ENCODE measurements around the gene SOWAHB. TPM values are rescaled to one million over a fixed set of nuclear protein-coding genes. Genes with fewer than 3 reads are reported as not detected.

Gene SOWAHB
- total and polyA plus RNA-seq, 4 donors: 2.5 to 30.5 (median 10.1) TPM

DNA sequence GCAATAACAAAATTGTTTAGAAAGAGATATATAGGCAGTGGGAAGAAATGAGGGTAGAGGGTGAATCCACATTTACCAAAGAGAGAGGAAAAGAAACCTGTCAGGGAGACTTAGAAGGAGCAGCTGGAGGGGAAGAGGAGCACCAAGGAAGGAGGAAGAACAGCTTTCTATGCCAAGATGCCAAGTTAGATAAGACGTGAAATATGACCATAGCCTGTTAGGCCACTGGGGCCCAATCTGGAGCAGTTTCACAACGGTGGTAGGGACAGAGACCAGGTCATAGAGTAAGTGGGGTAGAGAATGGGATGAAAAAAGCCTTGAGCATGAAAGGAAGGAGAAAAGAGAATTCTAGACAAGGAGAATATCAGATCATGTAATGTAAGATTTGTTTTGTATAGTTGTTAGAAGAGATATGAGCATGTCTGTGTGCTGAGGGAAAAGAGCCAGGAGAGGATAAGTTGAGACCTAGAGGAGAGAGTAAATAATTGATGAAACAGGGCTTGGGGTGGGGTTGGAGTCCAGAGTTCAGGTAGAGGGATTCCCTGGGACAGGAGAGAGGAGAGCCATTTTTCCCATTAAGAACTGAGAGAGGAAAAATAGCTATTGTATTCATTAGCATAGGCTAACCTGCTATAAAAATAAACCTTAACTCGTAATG lies 4.4 kb upstream of the SOWAHB start:
- no peak overlapping the region for H3K9ac ChIP-seq (ENCODE audit: low read depth in 1 of 2, low read length in 2 of 2)
- TF ChIP-seq REST (IDR thresholded peaks at IDR 0.05) (peak; percentile 39), TAF1 (conservative IDR thresholded peaks at IDR 0.05) (no peak), HNF4G (IDR thresholded peaks at IDR 0.05) (peak; percentile 87), EGR1 (IDR thresholded peaks at IDR 0.05; ENCODE audit: low read depth in 2 of 2) (peak in 1 of 2 donors; percentile 25), MAX (IDR thresholded peaks at IDR 0.05) (peak; percentile 63), YY1 (IDR thresholded peaks at IDR 0.05) (peak; percentile 88), FOXA1 (IDR thresholded peaks at IDR 0.05) (peak; percentile 50), CTCF (IDR thresholded peaks at IDR 0.05; ENCODE audit: low read depth, low read length, missing input control) (peak; percentile 10), JUND (IDR thresholded peaks at IDR 0.05) (peak in 1 of 2 donors; percentile 70), SP1 (IDR thresholded peaks at IDR 0.05) (peak; percentile 91), FOXA2 (IDR thresholded peaks at IDR 0.05) (peak; percentile 59), RXRA (IDR thresholded peaks at IDR 0.05) (peak; percentile 64 to 81), GABPA (IDR thresholded peaks at IDR 0.05 in 1 of 2, conservative IDR thresholded peaks at IDR 0.05 in 1 of 2) (no peak), NR2F2 (IDR thresholded peaks at IDR 0.05) (no peak), HNF4A (conservative IDR thresholded peaks at IDR 0.05) (peak; percentile 96 to 98), RAD21 (IDR thresholded peaks at IDR 0.05) (peak; percentile 41 to 54)
- TF ChIP-seq, protein P1, sequence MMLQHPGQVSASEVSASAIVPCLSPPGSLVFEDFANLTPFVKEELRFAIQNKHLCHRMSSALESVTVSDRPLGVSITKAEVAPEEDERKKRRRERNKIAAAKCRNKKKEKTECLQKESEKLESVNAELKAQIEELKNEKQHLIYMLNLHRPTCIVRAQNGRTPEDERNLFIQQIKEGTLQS (IDR thresholded peaks at IDR 0.05): no peak
- TF ChIP-seq, protein P2, sequence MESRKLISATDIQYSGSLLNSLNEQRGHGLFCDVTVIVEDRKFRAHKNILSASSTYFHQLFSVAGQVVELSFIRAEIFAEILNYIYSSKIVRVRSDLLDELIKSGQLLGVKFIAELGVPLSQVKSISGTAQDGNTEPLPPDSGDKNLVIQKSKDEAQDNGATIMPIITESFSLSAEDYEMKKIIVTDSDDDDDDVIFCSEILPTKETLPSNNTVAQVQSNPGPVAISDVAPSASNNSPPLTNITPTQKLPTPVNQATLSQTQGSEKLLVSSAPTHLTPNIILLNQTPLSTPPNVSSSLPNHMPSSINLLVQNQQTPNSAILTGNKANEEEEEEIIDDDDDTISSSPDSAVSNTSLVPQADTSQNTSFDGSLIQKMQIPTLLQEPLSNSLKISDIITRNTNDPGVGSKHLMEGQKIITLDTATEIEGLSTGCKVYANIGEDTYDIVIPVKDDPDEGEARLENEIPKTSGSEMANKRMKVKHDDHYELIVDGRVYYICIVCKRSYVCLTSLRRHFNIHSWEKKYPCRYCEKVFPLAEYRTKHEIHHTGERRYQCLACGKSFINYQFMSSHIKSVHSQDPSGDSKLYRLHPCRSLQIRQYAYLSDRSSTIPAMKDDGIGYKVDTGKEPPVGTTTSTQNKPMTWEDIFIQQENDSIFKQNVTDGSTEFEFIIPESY (IDR thresholded peaks at IDR 0.05): peak; percentile 13
- H3K27me3 ChIP-seq (ENCODE audit: control insufficient read depth in 4 of 4, insufficient read depth in 4 of 4, low read length in 3 of 4): no peaks in the 10 kb centered on the region
- no peak overlapping the region for H3K27ac ChIP-seq (ENCODE audit: low read depth in 1 of 2, low read length in 2 of 2)
- H3K9me3 ChIP-seq (ENCODE audit: control insufficient read depth in 4 of 4, low read length in 3 of 4): no peaks in the 10 kb centered on the region
- peaks cover under 1 to 4% (median 4%) of the 10 kb centered on the region in 4 donors for H3K36me3 ChIP-seq (ENCODE audit: control insufficient read depth in 4 of 4, insufficient read depth in 3 of 4, low read depth in 1 of 4, low read length in 3 of 4)
- no peak for DNase-seq (ENCODE audit: low spot score)
- H3K4me1 ChIP-seq (ENCODE audit: control insufficient read depth in 4 of 4, insufficient read depth in 4 of 4, low read length in 3 of 4): peaks cover 0 to 38% (median 25%) of the 10 kb centered on the region in 4 donors
- no peak overlapping the region for H3K4me3 ChIP-seq (ENCODE audit: low read depth in 1 of 3, low read length in 3 of 3)
- WGBS: 34% methylated on average over 3 of the region's 3 CpGs
